HL-60 (cell line): ENCODE results near the gene CALML6.

Experiments
- GABPA ChIP-seq: IDR thresholded peaks from 2 replicates; pipeline ENCODE4 v1.6.1; 2012; ENCODE audit warnings: low read depth
- POLR2AphosphoS5 ChIP-seq: IDR thresholded peaks from 2 replicates; pipeline ENCODE4 v1.6.1; 2012; ENCODE audit warnings: low read depth
- TF ChIP-seq, protein P1 (sequence below): IDR thresholded peaks from 2 replicates; pipeline ENCODE4 v1.6.1; 2012; ENCODE audit warnings: low read depth; ENCODE audit not compliant: insufficient replicate concordance
- TF ChIP-seq, protein P2 (sequence below): IDR thresholded peaks from one replicate; pipeline ENCODE4 v1.5.1; 2011; ENCODE audit warnings: low read length, control low read depth, inconsistent platforms; ENCODE audit not compliant: insufficient read depth

DNA sequence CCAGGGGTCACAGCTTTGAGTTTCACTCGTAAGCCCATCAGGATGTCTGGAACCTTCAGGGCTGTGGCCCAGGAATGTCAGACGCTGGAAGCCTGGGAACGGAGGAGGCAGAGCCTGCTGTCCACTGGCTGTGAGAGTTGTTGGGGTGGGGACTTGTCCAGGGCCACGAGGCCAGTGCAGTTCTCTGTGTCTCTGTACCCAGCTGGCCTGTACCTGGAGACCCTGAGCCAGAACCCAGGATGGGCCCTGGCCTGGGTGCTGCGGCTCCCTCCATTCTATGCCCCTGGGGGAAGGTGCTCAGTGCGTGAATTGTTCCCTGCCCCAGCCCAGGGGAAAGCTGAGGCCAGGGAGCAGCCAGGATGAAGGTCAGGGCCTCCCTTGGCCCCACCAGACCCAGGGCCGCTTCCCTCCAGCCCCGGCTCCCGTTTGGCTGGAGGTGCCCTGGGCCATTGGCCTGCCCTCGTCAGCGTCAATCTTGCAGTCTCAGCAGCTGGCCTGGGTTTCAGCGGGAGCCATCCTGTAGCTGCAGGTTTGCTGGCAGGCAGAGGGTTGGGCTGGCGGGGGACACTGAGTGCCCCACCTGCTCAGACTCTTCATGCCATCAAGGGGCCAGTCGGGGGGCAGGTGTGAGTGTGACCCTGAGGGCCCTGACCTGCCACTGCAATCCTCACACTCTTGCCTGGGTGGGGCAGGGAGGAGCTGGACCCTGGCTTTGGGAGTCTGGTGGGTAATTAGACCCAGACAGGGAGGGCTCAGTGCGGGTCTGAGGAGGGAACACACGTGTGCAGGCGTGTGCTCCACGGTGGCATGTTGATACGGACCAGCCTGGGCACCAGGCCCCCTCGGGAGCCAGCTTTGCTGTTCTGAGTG lies 724 bp upstream of the CALML6 start:
- TF ChIP-seq, protein P1, sequence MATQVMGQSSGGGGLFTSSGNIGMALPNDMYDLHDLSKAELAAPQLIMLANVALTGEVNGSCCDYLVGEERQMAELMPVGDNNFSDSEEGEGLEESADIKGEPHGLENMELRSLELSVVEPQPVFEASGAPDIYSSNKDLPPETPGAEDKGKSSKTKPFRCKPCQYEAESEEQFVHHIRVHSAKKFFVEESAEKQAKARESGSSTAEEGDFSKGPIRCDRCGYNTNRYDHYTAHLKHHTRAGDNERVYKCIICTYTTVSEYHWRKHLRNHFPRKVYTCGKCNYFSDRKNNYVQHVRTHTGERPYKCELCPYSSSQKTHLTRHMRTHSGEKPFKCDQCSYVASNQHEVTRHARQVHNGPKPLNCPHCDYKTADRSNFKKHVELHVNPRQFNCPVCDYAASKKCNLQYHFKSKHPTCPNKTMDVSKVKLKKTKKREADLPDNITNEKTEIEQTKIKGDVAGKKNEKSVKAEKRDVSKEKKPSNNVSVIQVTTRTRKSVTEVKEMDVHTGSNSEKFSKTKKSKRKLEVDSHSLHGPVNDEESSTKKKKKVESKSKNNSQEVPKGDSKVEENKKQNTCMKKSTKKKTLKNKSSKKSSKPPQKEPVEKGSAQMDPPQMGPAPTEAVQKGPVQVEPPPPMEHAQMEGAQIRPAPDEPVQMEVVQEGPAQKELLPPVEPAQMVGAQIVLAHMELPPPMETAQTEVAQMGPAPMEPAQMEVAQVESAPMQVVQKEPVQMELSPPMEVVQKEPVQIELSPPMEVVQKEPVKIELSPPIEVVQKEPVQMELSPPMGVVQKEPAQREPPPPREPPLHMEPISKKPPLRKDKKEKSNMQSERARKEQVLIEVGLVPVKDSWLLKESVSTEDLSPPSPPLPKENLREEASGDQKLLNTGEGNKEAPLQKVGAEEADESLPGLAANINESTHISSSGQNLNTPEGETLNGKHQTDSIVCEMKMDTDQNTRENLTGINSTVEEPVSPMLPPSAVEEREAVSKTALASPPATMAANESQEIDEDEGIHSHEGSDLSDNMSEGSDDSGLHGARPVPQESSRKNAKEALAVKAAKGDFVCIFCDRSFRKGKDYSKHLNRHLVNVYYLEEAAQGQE: no peak
- TF ChIP-seq, protein P2, sequence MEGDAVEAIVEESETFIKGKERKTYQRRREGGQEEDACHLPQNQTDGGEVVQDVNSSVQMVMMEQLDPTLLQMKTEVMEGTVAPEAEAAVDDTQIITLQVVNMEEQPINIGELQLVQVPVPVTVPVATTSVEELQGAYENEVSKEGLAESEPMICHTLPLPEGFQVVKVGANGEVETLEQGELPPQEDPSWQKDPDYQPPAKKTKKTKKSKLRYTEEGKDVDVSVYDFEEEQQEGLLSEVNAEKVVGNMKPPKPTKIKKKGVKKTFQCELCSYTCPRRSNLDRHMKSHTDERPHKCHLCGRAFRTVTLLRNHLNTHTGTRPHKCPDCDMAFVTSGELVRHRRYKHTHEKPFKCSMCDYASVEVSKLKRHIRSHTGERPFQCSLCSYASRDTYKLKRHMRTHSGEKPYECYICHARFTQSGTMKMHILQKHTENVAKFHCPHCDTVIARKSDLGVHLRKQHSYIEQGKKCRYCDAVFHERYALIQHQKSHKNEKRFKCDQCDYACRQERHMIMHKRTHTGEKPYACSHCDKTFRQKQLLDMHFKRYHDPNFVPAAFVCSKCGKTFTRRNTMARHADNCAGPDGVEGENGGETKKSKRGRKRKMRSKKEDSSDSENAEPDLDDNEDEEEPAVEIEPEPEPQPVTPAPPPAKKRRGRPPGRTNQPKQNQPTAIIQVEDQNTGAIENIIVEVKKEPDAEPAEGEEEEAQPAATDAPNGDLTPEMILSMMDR: no peak
- TF ChIP-seq POLR2AphosphoS5: no peak
- TF ChIP-seq GABPA: no peak
